HG03097 (cell line): ENCODE results near the gene OR5L1.

Source experiments
- ATAC-seq: cut with Tn5 transposase; IDR thresholded peaks from one replicate; pipeline ENCODE4 v1.9.1; 2021; ENCODE audit not compliant: unreplicated experiment, low FRiP score

OR5L1 gene

GRCh38 chr11:55811067-55811466, at the start of gene OR5L1:
OR5L1 (plus strand) TSS chr11:55811367; CDS start chr11:55811467, 100 bp downstream.
- ATAC-seq = no peak

GRCh38 chr11:55773138-55773537, 38.0 kb upstream of the OR5L1 start, which contains the start of gene OR5D13:
OR5D13 (plus strand) TSS chr11:55773438; CDS start chr11:55773438, 0 bp downstream.
- ATAC-seq = no peak

- ATAC-seq = no peak
Measured at GRCh38 chr11:55791606-55792005, 19.6 kb upstream of the OR5L1 start.

- ATAC-seq = no peak
Measured at GRCh38 chr11:55793321-55793720, 17.8 kb upstream of the OR5L1 start.

GRCh38 chr11:55795256-55795655, 15.9 kb upstream of the OR5L1 start, which contains the start of gene OR5D14:
OR5D14 (plus strand) TSS chr11:55795556; CDS start chr11:55795556, 0 bp downstream.
- ATAC-seq = no peak

GRCh38 chr11:55806248-55806647, 4.9 kb upstream of the OR5L1 start:
- ATAC-seq = no peak

- ATAC-seq = no peak
Measured at GRCh38 chr11:55819330-55819729, 8.2 kb downstream of the OR5L1 start, which contains the start of gene OR5D18. OR5D18 (plus strand) TSS chr11:55819630; CDS start chr11:55819630, 0 bp downstream.

GRCh38 chr11:55826919-55827318, 15.8 kb downstream of the OR5L1 start, which contains the start of gene OR5L2:
OR5L2 (plus strand) TSS chr11:55827219; CDS start chr11:55827219, 0 bp downstream.
- no peak for ATAC-seq

- no peak for ATAC-seq
Measured at GRCh38 chr11:55838452-55838851, 27.3 kb downstream of the OR5L1 start, which contains the start of gene OR5D16. OR5D16 (plus strand) TSS chr11:55838752; CDS start chr11:55838752, 0 bp downstream.

- no peak for ATAC-seq
Measured at GRCh38 chr11:55847453-55847852, 36.3 kb downstream of the OR5L1 start.

GRCh38 chr11:55849037-55849436, 37.9 kb downstream of the OR5L1 start:
- no peak for ATAC-seq

GRCh38 chr11:55852141-55852540, 41.0 kb downstream of the OR5L1 start:
- no peak for ATAC-seq

- no peak for ATAC-seq
Measured at GRCh38 chr11:55854704-55855103, 43.5 kb downstream of the OR5L1 start.
